GM12873 (cell line): ENCODE measurements around the gene HRH1.

Experiments
- TF ChIP-seq, protein P1 (sequence below): IDR thresholded peaks from 2 replicates; pipeline ENCODE4 v1.5.1; 2012; ENCODE audit warnings: low read depth, mild to moderate bottlenecking, moderate library complexity, low read length, control low read depth; ENCODE audit not compliant: insufficient read depth; ENCODE audit errors: missing control alignments

The HRH1 gene

GRCh38 chr3:11228041-11228440 is 73.7 kb downstream of the HRH1 start:
- TF ChIP-seq, protein P1, sequence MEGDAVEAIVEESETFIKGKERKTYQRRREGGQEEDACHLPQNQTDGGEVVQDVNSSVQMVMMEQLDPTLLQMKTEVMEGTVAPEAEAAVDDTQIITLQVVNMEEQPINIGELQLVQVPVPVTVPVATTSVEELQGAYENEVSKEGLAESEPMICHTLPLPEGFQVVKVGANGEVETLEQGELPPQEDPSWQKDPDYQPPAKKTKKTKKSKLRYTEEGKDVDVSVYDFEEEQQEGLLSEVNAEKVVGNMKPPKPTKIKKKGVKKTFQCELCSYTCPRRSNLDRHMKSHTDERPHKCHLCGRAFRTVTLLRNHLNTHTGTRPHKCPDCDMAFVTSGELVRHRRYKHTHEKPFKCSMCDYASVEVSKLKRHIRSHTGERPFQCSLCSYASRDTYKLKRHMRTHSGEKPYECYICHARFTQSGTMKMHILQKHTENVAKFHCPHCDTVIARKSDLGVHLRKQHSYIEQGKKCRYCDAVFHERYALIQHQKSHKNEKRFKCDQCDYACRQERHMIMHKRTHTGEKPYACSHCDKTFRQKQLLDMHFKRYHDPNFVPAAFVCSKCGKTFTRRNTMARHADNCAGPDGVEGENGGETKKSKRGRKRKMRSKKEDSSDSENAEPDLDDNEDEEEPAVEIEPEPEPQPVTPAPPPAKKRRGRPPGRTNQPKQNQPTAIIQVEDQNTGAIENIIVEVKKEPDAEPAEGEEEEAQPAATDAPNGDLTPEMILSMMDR, result no peak

DNA sequence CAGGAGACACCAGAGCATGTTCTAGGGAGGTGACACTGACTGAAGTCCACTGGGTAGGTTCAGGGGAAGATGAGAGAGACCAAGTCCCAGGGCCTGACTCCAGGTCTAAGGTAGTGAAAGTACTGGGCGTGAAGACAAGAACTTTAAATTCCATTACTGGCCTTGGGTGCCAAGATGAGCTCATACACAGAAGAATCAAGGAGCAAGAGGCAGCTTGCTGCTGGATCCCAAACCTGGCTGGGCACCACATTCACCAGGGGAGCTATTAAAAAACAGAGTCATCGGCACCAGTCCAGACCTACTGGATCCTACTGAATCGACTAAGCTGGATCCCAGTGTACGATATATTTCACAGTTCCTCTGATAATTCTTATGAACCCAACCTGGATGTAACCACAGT is 75.8 kb downstream of the HRH1 start:
- TF ChIP-seq, protein P1, result no peak

- TF ChIP-seq, protein P1, result no peak
These were observed 76.5 kb downstream of the HRH1 start for GRCh38 chr3:11230832-11231231.

- TF ChIP-seq, protein P1, result no peak
These were observed 81.1 kb downstream of the HRH1 start for GRCh38 chr3:11235385-11235784.

- TF ChIP-seq, protein P1, result peak; percentile 77
These were observed 82.5 kb downstream of the HRH1 start for GRCh38 chr3:11236588-11237461.

GRCh38 chr3:11238060-11238459 is 83.8 kb downstream of the HRH1 start:
- TF ChIP-seq, protein P1, result no peak

- TF ChIP-seq, protein P1, result no peak
These were observed 84.6 kb downstream of the HRH1 start for GRCh38 chr3:11238880-11239279.
